NCI-H2196 treated with DMSO at 0.1 percent for 48 hours (cell line): ENCODE results near the gene PTPRN2.
"Not testable (repeated sequence)": the region's sequence is repeated elsewhere in the genome, so short reads cannot be mapped to it uniquely, and the experiment has no call there.

Source experiments
- DNase-seq: peaks from one replicate; lab custom pipeline; 2025; ENCODE audit not compliant: unreplicated experiment; lab: John Stamatoyannopoulos, UW

The PTPRN2 gene

GRCh38 chr7:157495177-157495553, 1092.5 kb downstream of the PTPRN2 start:
- DNase-seq, result no peak

DNA sequence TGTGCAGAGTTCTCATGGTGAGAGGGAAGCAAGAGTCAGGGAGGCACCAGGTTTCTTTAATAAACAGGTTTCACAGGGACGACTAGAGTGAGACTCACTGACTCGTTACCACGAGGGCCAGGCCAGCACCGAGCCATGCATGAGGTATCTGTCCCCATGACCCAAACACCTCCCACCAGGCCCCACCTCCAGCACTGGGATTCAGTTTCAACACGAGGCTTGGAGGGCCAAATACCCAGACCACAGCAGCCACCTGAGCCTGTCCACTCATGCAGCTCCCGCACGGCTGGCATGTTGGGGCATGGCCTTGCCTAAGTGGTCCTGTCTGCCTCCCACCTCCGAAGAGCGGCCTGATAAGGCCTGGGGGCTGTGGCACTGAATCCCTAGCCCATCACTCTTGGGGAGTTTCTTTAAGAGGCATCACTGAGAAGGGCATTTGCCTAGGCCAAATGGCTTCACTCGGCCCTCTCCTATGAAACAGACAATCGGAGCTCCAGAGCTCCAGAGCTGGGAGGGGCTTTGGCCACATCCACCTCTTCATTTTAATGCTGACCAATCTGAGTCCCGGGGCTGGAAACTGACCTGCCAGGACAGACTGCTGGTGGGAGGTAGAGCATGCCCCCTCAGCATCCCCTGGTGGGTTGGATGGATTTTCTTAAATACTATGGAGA, 1093.0 kb downstream of the PTPRN2 start:
- DNase-seq, result no peak

- no peak for DNase-seq
Measured at GRCh38 chr7:157493776-157494175, 1093.8 kb downstream of the PTPRN2 start.

- DNase-seq, result no peak
Measured at GRCh38 chr7:157493017-157493416, 1094.6 kb downstream of the PTPRN2 start.

DNA sequence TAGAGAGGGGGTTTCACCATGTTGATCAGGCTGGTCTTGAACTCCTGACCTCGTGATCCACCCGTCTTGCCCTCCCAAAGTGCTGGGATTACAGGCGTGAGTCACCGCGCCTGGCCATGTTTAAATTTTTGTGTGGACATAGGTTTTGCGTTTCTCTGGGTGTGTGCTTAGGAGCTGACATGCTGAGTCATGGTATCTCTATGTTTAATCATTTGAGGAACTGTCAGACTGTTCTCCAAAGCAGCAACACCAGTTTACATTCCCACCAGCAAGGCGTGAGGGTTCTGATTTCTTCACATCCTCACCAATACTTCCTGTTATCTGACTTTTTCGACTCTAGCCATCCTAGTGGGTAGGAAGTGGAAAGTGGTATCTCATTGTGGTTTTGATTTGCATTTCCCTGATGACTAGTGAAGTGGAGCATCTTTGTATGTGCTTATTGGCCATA, 1097.1 kb downstream of the PTPRN2 start:
- no peak for DNase-seq

- not testable (repeated sequence) for DNase-seq
Measured at GRCh38 chr7:157489870-157490269, 1097.8 kb downstream of the PTPRN2 start.
